Inflammatory macrophage (primary cell): ENCODE measurements around the gene CCDC167.
A peak's percentile ranks its signal among the peaks of the same experiment; 100 is the strongest.

Experiments used
- DNase-seq, 2 donors: peaks; one replicate each; pipeline ENCODE4 v3.0.0-alpha.2; 2020 to 2022

Gene CCDC167

GRCh38 chr6:37528541-37528940 is 28.8 kb upstream of the CCDC167 start:
- DNase-seq = no peak

- no peak for DNase-seq
Observed at GRCh38 chr6:37525460-37526357, 26.0 kb upstream of the CCDC167 start.

- no peak for DNase-seq
Observed at GRCh38 chr6:37524970-37525318, 25.3 kb upstream of the CCDC167 start.

- no peak for DNase-seq
Observed at GRCh38 chr6:37524025-37524969, 24.6 kb upstream of the CCDC167 start.

- no peak for DNase-seq
Observed at GRCh38 chr6:37523412-37523811, 23.7 kb upstream of the CCDC167 start.

- DNase-seq = no peak
Observed at GRCh38 chr6:37522836-37523235, 23.1 kb upstream of the CCDC167 start.

GRCh38 chr6:37521674-37522073 is 22.0 kb upstream of the CCDC167 start:
- no peak for DNase-seq

- no peak for DNase-seq
Observed at GRCh38 chr6:37520926-37521325, 21.2 kb upstream of the CCDC167 start.

- DNase-seq = no peak
Observed at GRCh38 chr6:37519461-37519860, 19.8 kb upstream of the CCDC167 start.

- no peak for DNase-seq
Observed at GRCh38 chr6:37518116-37518515, 18.4 kb upstream of the CCDC167 start.

- peak; percentile 12 to 44 for DNase-seq
Observed at GRCh38 chr6:37517411-37517812, 17.7 kb upstream of the CCDC167 start.

GRCh38 chr6:37516920-37517405 is 17.3 kb upstream of the CCDC167 start:
- no peak for DNase-seq

- no peak for DNase-seq
Observed at GRCh38 chr6:37516076-37516919, 16.6 kb upstream of the CCDC167 start.

- DNase-seq = no peak
Observed at GRCh38 chr6:37515712-37516075, 16.0 kb upstream of the CCDC167 start.

GRCh38 chr6:37514837-37515236 is 15.1 kb upstream of the CCDC167 start:
- no peak for DNase-seq

- no peak for DNase-seq
Observed at GRCh38 chr6:37514321-37514771, 14.7 kb upstream of the CCDC167 start.

- no peak for DNase-seq
Observed at GRCh38 chr6:37513576-37513975, 13.9 kb upstream of the CCDC167 start.

- no peak for DNase-seq
Observed at GRCh38 chr6:37513155-37513554, 13.5 kb upstream of the CCDC167 start.

GRCh38 chr6:37512400-37513011 is 12.8 kb upstream of the CCDC167 start:
- no peak for DNase-seq

GRCh38 chr6:37511910-37512399 is 12.3 kb upstream of the CCDC167 start:
- no peak for DNase-seq

GRCh38 chr6:37511201-37511600 is 11.5 kb upstream of the CCDC167 start:
- no peak for DNase-seq
